Mesenchymal stem cell (in vitro differentiated cells and primary cell): ENCODE data around the gene VEGFB.

Experiments
- DNase-seq: peaks from one replicate; pipeline ENCODE4 v3.0.0-alpha.2; 2013
- H2AFZ ChIP-seq: one replicate; pipeline ENCODE4 v1.6.1; 2013; ENCODE audit warnings: low read depth, mild to moderate bottlenecking, control low read depth, inconsistent platforms, low read length, moderate library complexity
- H2AK5ac ChIP-seq: 2 replicates; pipeline ENCODE4 v1.6.1; 2013; ENCODE audit warnings: low read length, moderate library complexity, mild to moderate bottlenecking, inconsistent platforms; ENCODE audit not compliant: severe bottlenecking
- H2BK120ac ChIP-seq: one replicate; pipeline ENCODE4 v1.6.1; 2013; ENCODE audit warnings: low read depth, mild to moderate bottlenecking, inconsistent platforms, low read length, moderate library complexity
- H2BK12ac ChIP-seq, 2 experiments: one replicate each; pipeline ENCODE4 v1.6.1; 2013; ENCODE audit warnings: inconsistent platforms in 2 of 2, low read length in 2 of 2, mild to moderate bottlenecking in 2 of 2, moderate library complexity in 2 of 2, control low read depth in 1 of 2
- H2BK15ac ChIP-seq: one replicate; pipeline ENCODE4 v1.6.1; 2013; ENCODE audit warnings: mild to moderate bottlenecking, low read depth, inconsistent platforms; ENCODE audit not compliant: poor library complexity, severe bottlenecking
- H2BK5ac ChIP-seq: 2 replicates; pipeline ENCODE4 v1.6.1; 2013; ENCODE audit warnings: low read depth, mild to moderate bottlenecking, low read length, control low read depth, inconsistent platforms; ENCODE audit not compliant: poor library complexity, severe bottlenecking
- H3K14ac ChIP-seq, 2 experiments: one replicate each; pipeline ENCODE4 v1.6.1; 2013; ENCODE audit warnings: inconsistent platforms in 2 of 2, low read length in 2 of 2, control low read depth in 1 of 2, mild to moderate bottlenecking in 1 of 2, moderate library complexity in 1 of 2
- H3K18ac ChIP-seq, 2 experiments: one replicate each; pipeline ENCODE4 v1.6.1; 2013; ENCODE audit warnings: inconsistent platforms in 2 of 2, low read length in 2 of 2, control low read depth in 1 of 2, low read depth in 1 of 2, mild to moderate bottlenecking in 1 of 2
- H3K23ac ChIP-seq, 2 experiments: one replicate each; pipeline ENCODE4 v1.6.1; 2013; ENCODE audit warnings: inconsistent platforms in 2 of 2, low read length in 2 of 2, mild to moderate bottlenecking in 2 of 2, moderate library complexity in 2 of 2, control low read depth in 1 of 2
- H3K27ac ChIP-seq: 2 replicates; pipeline ENCODE4 v1.5.1; 2013; ENCODE audit warnings: mild to moderate bottlenecking, moderate library complexity, low read length, control low read depth, inconsistent platforms; ENCODE audit not compliant: poor library complexity, severe bottlenecking
- H3K27me3 ChIP-seq, 2 experiments: 2 replicates each; pipeline versions ENCODE4 v1.6.1 to v1.7.0; 2013; ENCODE audit warnings: low read length in 2 of 2, mild to moderate bottlenecking in 2 of 2, moderate library complexity in 2 of 2, control low read depth in 1 of 2, inconsistent platforms in 1 of 2; ENCODE audit not compliant: control insufficient read depth in 1 of 2, insufficient read depth in 1 of 2
- H3K36me3 ChIP-seq, 2 experiments: 2 replicates each; pipeline versions ENCODE4 v1.6.1 to v1.7.0; 2013; ENCODE audit warnings: low read length in 2 of 2, control low read depth in 1 of 2, inconsistent platforms in 1 of 2, low read depth in 1 of 2, mild to moderate bottlenecking in 1 of 2; ENCODE audit not compliant: insufficient read depth in 2 of 2, control insufficient read depth in 1 of 2
- H3K4ac ChIP-seq, 2 experiments: one replicate each; pipeline ENCODE4 v1.6.1; 2013; ENCODE audit warnings: inconsistent platforms in 2 of 2, low read length in 2 of 2, mild to moderate bottlenecking in 2 of 2, moderate library complexity in 2 of 2, control low read depth in 1 of 2, low read depth in 1 of 2
- H3K4me1 ChIP-seq: 2 replicates; pipeline ENCODE4 v1.6.1; 2013; ENCODE audit warnings: low read depth, low read length, control low read depth; ENCODE audit not compliant: control insufficient read depth, insufficient read depth
- H3K4me2 ChIP-seq: 2 replicates; pipeline ENCODE4 v1.6.1; 2013; ENCODE audit warnings: low read length, mild to moderate bottlenecking, inconsistent platforms; ENCODE audit not compliant: poor library complexity, severe bottlenecking
- H3K4me3 ChIP-seq, 2 experiments: 2 replicates each; pipeline versions ENCODE4 v1.5.1 to v1.7.0; 2013; ENCODE audit warnings: low read length in 2 of 2, mild to moderate bottlenecking in 2 of 2, control low read depth in 1 of 2, low read depth in 1 of 2; ENCODE audit not compliant: insufficient read depth in 1 of 2
- H3K79me1 ChIP-seq: replicated peaks from 2 replicates; pipeline ENCODE4 v1.6.1; 2013; ENCODE audit warnings: mild to moderate bottlenecking, control low read depth, low read length, inconsistent platforms; ENCODE audit not compliant: poor library complexity, severe bottlenecking
- H3K9ac ChIP-seq: 2 replicates; pipeline ENCODE4 v1.7.0; 2013; ENCODE audit warnings: mild to moderate bottlenecking, low read length, moderate library complexity
- H3K9me3 ChIP-seq: 2 replicates; pipeline ENCODE4 v1.7.0; 2013; ENCODE audit warnings: mild to moderate bottlenecking, low read length; ENCODE audit not compliant: control insufficient read depth
- H4K8ac ChIP-seq: one replicate; pipeline ENCODE4 v1.6.1; 2013; ENCODE audit warnings: inconsistent platforms, mild to moderate bottlenecking, low read length, moderate library complexity
- H4K91ac ChIP-seq: one replicate; pipeline ENCODE4 v1.6.1; 2013; ENCODE audit warnings: mild to moderate bottlenecking, low read length, inconsistent platforms
- WGBS: methylation state at CpG from one replicate; pipeline ENCODE4 v1.1.7; 2013; ENCODE audit warnings: mixed read lengths; 5-methylcytosine and 5-hydroxymethylcytosine counted together

Gene VEGFB

GRCh38 chr11:64229090-64229743 lies 5.2 kb upstream of the VEGFB start:
- 95% methylated on average over 12 of the region's 12 CpGs for WGBS
- Histone ChIP-seq H3K9me3 (no peaks in the 10 kb centered on the region), H2BK15ac (no peak overlapping the region)

GRCh38 chr11:64229744-64230170 lies 4.6 kb upstream of the VEGFB start:
- WGBS = 65% methylated on average over 13 of the region's 13 CpGs
- no peak overlapping the region for H4K91ac ChIP-seq
- peaks cover 24% of the 10 kb centered on the region for H3K79me1 ChIP-seq
- H3K9ac ChIP-seq = peak overlapping the region; percentile 87
- H3K4me3 ChIP-seq = peak overlapping the region; percentile 50 to 89
- no peaks in the 10 kb centered on the region for H3K27me3 ChIP-seq
- H3K14ac ChIP-seq = no peak overlapping the region
- no peak overlapping the region for H2BK15ac ChIP-seq
- peak overlapping the region; percentile 91 for H3K4me2 ChIP-seq
- H3K9me3 ChIP-seq = no peaks in the 10 kb centered on the region
- no peak overlapping the region for H3K23ac ChIP-seq
- H3K36me3 ChIP-seq = peaks cover 0 to 17% of the 10 kb centered on the region in 2 experiments
- H3K4me1 ChIP-seq = peaks cover 55% of the 10 kb centered on the region
- H3K4ac ChIP-seq = peak overlapping the region in 1 of 2 experiments; percentile 73
- no peak for DNase-seq
- H2AK5ac ChIP-seq = peak overlapping the region; percentile 26
- H2BK120ac ChIP-seq = no peak overlapping the region
- H3K18ac ChIP-seq = peak overlapping the region in 1 of 2 experiments; percentile 64
- H4K8ac ChIP-seq = peak overlapping the region; percentile 50
- peak overlapping the region in 1 of 2 experiments; percentile 89 for H2BK12ac ChIP-seq
- no peak overlapping the region for H2BK5ac ChIP-seq
- peak overlapping the region; percentile 81 for H2AFZ ChIP-seq
- peak overlapping the region; percentile 56 for H3K27ac ChIP-seq

More at GRCh38 chr11:64229090-64229743, 5.2 kb upstream of the VEGFB start:
- H3K4me3 ChIP-seq = no peak overlapping the region
- H4K91ac ChIP-seq = no peak overlapping the region
- H3K4me2 ChIP-seq = no peak overlapping the region
- no peak overlapping the region for H2AFZ ChIP-seq
- peak overlapping the region in 1 of 2 experiments; percentile 41 for H3K18ac ChIP-seq
- H3K9ac ChIP-seq = peak overlapping the region; percentile 87
- H2BK120ac ChIP-seq = no peak overlapping the region
- H3K4ac ChIP-seq = no peak overlapping the region
- no peak overlapping the region for H3K27ac ChIP-seq
- H3K23ac ChIP-seq = no peak overlapping the region
- H3K4me1 ChIP-seq = peaks cover 61% of the 10 kb centered on the region
- no peak overlapping the region for H2BK5ac ChIP-seq
- H4K8ac ChIP-seq = no peak overlapping the region
- peak overlapping the region in 1 of 2 experiments; percentile 66 for H2BK12ac ChIP-seq
- no peaks in the 10 kb centered on the region for H3K27me3 ChIP-seq
- peak overlapping the region; percentile 26 for H2AK5ac ChIP-seq
- DNase-seq = no peak
- peaks cover 29% of the 10 kb centered on the region for H3K79me1 ChIP-seq
- H3K36me3 ChIP-seq = peaks cover 1 to 22% of the 10 kb centered on the region in 2 experiments
- no peak overlapping the region for H3K14ac ChIP-seq

GRCh38 chr11:64230171-64230984 lies 4.0 kb upstream of the VEGFB start, which contains the start of gene DNAJC4:
DNAJC4 (plus strand) TSS chr11:64230548; CDS start chr11:64230855, 307 bp downstream.
- Histone ChIP-seq H3K9ac (peak within 1 kb of the TSS; percentile 87), H4K91ac (peak within 1 kb of the TSS; percentile 95), H3K4me2 (peak within 1 kb of the TSS; percentile 91)

More at GRCh38 chr11:64230171-64230984, 4.0 kb upstream of the VEGFB start, which contains the start of gene DNAJC4:
- H3K27ac ChIP-seq = peak within 1 kb of the TSS; percentile 56
- H2AFZ ChIP-seq = peak within 1 kb of the TSS; percentile 86
- peak within 1 kb of the TSS; percentile 9 to 89 for H2BK12ac ChIP-seq
- H3K27me3 ChIP-seq = no peaks in the 10 kb centered on the region
- peak within 1 kb of the TSS; percentile 80 for H2BK5ac ChIP-seq
- peaks cover 29% of the 10 kb centered on the region for H3K79me1 ChIP-seq
- H3K36me3 ChIP-seq = peaks cover under 1 to 16% of the 10 kb centered on the region in 2 experiments
- peak within 1 kb of the TSS; percentile 37 to 94 for H3K4ac ChIP-seq
- H3K4me1 ChIP-seq = peaks cover 54% of the 10 kb centered on the region
- peak; percentile 93 for DNase-seq
- under 1% methylated on average over 56 of the region's 62 CpGs for WGBS
- peak within 1 kb of the TSS in 1 of 2 experiments; percentile 100 for H3K14ac ChIP-seq
- H2BK120ac ChIP-seq = peak within 1 kb of the TSS; percentile 73
- peak within 1 kb of the TSS; percentile 84 to 93 for H3K18ac ChIP-seq
- peak within 1 kb of the TSS; percentile 88 for H2BK15ac ChIP-seq
- H4K8ac ChIP-seq = peak within 1 kb of the TSS; percentile 95
- H3K4me3 ChIP-seq = peak within 1 kb of the TSS; percentile 77 to 89
- peak within 1 kb of the TSS in 1 of 2 experiments; percentile 14 for H3K23ac ChIP-seq
- H3K9me3 ChIP-seq = no peaks in the 10 kb centered on the region
- H2AK5ac ChIP-seq = peak within 1 kb of the TSS; percentile 26
